Right kidney (tissue), 1 donor: ENCODE data around the gene WWOX.
"Not testable (repeated sequence)": the region's sequence is repeated elsewhere in the genome, so short reads cannot be mapped to it uniquely, and the experiment has no call there.

Experiments
- DNase-seq: peaks from one replicate; pipeline ENCODE4 v3.0.0-alpha.2; 2016

WWOX gene

DNA sequence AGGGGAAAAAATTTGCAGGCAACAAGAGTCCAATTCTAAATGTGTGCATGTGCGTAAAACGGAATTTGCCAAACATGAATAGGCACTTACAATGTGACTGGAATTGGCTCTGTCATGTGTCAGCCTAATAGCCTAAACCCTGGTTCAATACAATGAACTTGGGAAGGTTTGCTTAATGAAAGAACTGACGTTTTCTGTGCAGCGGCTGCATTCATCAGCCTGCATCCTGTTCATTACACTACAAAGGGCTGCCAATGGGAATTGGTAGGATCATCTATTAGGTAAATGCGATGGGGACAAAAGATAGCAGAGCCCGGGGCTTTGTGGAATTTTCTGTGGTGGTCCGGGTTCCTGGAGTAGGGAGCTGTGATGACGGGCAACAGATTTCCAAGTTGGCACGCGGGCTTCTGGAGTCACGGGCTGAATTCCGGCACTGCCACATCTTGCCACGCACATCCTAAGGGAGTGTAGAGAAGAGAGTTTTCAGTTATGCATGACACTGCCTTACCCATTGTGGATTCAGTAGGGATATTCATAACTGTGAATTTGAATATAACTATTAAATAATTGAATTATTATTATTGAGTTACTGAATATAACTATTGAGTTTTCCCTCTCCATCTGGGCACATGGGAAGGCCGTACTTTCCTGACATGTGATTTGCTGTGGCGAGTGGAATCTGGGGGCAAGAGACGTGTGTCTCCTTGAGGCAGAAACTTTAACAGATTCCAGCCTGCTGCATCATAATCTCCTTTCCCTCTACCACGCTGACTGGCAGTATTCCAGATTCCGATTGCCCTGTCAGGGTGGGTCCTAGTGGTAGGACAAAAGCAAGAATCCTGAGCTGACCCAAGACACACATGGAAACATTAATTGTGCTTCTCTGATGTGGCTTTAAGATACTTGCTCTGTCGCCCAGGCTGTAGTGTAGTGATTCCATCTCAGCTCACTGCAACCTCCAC is 565.6 kb downstream of the WWOX start:
- no peak for DNase-seq

DNA sequence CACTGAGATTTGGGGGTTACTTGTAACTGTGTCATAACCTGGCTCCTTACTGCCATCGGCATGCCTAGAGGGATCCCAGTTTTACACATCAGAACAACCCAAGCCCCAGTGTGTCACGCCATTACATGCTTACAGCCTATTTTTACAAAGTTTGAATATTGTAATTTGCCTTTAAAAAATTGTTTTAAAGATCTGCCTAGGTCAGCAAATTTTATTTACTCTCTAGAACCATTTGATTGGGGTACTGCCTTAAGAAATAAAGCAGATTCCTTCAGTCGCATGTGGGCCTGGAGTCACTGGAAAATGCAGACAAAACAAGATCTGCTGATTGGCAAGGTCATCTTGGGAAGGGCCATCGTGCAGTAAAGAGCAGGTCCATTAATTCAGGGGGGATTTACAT is 566.9 kb downstream of the WWOX start:
- no peak for DNase-seq

DNA sequence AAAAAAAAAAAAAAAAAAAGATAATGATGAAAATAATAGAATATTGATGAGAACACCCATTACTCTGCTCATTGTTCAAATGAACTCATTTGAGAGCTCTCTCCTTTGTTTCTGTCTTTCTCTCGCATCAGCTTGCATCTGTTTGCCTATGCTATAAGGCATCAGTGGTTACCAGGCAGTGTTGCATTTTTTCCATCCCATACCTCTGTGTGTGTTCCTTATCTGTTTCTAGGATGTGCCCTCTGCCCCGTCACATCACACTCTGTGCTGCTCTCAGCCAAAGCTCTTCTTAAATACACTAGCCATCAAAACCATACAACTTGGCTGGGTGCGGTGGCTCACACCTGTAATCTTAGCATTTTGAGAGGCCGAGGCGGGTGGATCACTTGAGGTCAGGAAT is 568.2 kb downstream of the WWOX start:
- no peak for DNase-seq

DNA sequence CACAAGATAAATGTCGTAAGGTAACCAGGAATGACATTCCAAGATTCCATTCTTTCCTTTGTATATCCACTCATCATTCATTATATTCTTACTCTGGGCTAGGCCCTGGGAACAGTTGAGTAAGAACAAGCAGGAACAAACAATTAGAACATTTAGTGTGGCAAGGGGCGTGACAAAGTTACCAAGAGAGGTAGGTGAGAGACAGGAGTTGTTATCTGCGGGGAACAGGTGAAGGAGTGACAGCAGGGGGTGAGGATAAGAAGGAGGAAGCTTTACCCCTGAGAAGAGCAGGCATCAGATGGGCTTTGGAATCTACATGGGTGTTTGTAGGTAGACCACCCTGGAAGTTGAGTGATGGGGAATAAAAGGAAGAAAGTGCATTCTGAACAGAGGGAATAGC is 568.9 kb downstream of the WWOX start:
- DNase-seq = no peak

DNA sequence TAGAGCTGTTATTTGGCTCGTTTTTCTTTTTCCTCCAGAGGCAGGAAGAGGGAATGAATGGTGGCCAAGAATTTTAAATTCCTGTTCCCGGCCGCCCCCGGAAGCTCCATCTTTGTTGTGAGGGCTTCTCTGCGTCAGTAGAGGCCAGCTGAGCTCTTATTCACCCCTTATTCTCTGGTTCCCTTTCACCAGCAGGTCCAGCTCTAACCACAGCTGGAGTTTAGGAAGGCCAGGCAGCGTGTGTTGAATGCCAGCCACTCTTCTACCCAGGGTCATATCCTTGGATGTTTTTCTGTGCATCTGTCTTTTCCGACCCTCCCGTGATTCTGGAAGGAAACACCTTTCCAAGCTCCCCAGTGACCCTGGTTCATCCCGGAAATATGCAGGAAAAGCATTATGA is 570.5 kb downstream of the WWOX start:
- no peak for DNase-seq

DNA sequence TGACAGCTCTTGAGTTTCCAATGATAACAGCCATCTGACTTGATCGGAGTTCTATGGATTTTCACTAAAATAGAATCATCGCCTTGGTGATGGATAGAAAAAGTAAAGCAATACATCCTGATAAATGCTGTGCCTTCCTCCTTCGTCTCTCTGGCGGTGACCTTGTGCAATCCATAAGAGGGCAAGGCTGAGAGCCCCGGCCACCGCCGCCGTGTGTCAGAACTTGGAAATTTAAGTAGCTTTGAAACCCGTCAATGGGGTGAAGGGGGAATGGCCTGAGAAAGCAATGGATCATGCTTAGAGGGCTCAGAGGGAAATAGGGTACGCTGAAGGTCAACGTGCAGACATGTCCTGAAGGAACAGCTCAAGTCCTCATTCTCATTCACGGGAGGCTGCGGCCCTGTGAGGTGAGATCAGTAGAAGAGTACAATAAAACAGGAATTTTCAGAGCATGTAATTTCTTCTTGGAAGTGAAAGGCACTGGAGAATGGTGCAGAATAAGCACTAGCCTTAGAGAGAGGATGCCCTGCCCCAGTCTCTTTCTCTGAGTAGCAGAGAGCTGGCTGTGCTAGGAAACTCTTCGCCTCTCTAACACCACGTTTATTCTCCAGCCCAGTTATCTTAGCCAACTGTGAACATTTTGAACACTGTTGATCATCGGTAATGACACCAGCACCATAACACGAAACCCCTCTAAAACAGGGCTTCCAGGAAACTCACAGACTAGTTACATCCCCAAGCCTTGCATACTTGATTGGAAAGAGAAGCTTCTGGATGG is 573.5 kb downstream of the WWOX start:
- DNase-seq = no peak

DNA sequence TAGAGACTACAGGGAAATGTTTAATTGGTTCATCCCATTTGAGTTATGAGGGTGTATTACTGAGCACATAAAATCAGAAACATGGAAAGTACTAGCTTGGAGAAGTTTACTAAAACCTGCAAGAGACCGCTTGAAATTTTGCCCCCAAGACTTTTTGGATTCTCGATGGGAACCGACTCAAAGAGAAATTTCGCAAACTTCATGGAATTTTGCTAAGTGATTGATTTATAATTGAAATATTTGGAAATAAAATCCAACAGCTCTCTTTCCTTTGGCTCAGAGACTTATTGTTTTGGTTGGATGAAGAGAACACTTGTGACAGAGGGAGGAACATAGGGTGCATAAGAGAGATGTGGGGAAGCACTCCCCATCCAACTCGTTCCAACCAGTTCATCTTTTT is 574.4 kb downstream of the WWOX start:
- no peak for DNase-seq

DNA sequence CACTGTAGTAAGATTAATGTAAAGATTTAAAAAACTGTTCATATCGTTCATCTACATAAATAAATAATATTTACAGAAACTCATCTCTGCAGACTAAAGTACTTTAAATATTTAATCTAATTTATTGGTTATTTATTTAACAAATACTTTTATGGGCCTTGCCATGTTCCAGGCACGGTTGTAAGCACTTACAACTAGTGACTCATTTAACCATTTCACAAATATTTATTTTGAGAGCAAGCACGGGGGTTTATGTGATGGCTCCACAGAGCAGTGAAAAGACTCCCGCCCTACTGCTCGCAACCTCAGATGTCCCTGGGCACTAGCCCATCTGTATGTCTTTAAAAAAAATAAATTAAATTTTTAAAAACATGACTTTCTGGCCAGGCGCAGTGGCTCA is 575.9 kb downstream of the WWOX start:
- DNase-seq = no peak

DNA sequence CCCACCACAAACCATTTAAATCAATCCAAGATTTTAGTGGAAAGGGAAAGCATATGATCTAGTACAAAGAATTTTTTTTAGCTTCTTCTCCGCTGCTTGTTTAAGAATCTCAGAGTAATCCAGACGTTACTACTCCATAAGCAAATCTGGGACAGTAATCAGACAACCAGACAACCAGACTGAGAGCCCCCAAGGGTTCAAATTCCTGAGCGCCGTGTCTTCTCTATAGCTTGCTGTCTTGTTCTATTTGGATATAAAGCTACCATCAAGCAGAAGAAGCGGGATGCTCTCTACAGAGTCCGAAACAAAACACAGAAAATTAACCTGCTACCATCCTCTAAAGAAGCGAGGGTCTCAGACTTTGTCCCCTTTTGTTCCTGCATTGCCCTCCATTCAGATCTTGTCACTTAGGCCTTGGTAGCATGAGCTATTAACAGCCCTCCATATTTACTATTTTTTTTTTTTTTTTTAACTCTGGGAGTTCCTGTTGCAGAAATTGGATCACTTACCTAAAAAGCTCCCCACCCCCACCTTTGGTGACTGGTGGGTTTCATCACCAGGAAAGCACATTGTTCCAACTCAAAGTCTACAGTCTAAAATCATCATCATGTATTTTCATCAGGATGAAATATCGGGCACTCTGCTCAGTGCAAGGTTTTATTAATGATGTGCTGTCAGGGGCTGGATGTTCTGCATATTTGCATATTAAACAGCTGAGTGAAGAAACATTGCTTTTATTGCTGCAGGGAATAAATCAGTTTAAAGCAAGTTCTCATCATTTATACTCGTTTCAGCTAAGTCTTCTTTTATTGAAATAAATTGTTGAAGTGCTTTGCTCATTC is 576.7 kb downstream of the WWOX start:
- no peak for DNase-seq

DNA sequence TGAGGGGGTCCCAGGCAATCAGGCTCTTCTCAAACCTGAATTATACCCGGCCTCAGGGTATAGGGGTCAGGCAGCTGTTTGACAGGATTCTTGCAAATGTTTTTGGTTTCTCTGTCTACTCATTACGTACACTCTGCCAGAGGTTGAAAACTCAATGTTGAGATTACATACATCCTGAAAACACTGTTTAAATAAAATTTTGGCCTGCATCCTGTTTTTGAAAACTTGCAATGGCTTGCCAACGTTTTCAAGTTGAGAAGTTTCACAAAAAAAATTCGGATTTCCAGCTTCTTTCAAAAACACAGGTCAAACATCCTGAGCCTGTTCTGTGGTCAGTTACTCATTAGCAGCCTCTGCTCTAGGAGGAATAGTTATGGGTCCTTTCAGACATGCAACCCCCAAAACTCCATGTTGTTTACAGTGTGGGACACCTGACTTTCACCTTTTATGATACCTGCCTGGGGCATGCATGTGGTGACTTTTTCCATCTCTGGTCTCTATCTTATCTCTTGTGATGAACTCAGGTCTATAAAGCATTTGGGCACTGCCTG is 577.8 kb downstream of the WWOX start:
- DNase-seq = no peak

DNA sequence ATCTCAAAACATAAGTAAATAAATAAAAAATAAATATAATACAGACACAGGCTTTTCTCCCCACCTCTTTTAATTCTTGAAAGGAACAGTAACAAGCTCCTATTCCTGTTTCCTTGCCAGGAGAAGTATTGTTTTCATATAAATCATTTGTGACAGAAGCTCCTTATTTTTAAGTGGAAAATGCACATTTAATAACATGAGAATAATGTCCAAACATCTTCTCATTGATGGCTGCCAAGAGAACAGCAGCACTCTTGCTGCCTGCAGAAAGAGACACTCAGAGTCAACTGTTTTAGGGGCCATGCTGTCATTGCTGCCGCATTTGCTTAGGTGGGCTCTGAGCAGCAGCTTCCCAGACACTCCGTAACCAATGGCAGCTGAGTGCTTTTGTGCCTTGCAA is 580.1 kb downstream of the WWOX start:
- no peak for DNase-seq

DNA sequence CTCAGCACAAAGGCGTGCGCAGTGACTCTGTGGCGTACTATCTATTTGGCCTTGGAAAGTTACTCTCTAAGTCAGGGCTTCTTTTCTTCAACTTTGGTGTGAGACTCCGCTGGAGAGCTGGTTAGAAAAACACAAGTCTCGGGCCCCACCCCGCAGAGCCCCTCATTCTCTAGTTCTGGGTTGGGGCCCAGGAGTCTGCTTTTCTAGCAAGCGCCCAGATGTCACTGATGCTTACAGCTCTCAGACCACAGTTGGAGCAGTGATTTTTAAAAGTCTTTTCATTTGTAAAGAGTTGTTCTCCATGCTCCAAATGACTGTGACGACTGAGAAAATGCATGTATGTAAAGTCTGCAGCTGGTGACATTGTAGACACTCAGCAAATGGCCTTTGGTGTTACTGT is 582.3 kb downstream of the WWOX start:
- no peak for DNase-seq

DNA sequence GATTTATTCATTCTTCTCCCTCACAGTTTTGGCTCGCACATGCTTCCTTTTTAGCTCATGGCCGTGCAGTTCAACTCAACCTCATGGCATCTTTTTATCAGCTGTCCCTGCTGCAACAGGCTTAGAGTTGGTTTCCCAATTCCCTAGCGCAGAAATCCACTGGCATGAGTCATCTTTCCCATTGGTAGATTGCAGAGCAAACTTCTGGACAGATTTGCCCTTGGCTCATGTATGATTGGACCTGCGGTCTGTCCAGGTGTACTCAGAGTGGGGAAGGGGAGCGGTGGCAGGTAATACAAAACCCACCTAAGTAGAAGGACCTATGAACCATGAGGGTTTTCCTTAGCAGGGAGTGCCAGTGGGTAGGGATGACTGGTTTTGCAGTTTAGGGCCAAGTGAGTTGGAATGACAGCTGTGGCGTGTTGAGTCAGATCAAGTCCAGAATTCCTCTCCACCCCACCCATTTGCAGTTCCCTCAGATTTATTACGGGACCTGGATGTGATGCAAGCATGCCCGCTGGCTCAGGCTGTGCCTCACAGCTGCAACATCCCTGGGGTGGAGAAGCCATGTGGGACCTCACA is 584.7 kb downstream of the WWOX start:
- DNase-seq = no peak

DNA sequence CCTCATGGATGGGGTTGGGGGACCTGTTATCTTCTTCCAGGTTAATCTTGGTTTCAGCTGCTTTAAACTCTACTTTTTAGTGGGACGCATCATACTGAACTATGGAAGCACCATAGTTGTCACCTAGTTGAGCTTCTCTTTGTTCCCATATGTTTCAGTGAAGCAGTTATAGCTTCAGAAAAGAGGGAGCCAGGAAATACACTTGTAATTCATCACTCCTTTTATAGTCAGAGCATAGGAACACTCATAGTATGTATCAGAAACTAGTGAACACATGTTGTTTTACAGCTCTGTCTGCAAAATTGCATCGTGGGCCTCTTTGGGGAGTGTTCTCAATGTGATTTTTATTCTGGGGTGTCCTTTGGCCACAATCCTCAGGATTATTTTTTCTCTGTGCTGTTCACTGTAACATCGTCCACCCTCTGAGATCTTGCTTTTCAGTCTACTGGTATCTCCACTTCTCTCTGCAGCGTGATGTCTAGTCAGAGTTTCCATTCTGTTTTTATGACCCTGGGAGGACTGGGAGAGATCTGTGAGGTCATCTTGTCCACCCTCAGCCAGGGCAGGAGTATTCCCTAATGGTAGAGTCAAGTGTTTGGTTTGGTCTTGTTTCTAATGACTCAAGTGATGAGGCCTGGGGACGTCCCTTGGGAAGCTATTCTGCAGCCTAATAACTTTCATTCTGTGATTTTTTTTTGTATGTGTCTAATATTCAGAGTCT is 585.4 kb downstream of the WWOX start:
- DNase-seq = no peak

DNA sequence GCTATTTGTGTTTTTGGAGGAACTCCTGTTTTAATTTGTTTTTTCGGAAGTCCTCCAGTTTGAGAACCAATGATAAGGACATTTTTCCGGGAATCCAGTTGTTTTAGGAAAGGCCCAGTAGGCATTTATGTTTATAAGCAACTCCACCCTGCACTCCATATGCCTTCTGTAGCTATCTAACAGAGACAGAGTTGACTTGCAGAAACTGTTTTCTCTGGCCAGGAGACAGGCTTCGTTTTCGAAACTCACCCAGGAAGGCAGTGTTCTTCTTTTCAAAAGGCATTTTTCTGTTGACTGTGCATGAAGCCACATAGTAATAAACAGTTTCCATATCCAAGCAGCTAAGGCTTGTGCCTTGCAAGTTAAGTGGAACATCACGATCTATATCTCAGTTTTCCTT is 587.1 kb downstream of the WWOX start:
- no peak for DNase-seq

DNA sequence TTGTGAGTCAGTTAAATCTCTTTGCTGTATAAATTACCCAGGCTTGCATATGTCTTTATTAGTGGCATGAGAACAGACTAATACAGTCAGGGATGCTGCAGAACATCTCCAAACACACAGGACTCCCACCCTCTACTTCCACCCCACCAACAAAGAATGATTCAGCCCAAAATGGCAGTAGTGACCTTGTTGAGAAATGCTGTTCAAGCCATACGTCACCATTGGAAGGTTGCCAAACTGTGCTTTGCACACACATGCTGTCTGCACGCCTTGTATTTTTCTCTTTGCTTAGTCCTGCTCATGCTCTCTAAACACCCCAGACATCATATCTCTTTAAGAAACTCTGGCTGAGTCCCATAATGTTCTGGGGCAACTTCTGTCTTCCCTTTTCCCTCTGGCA is 589.6 kb downstream of the WWOX start:
- DNase-seq = no peak

DNA sequence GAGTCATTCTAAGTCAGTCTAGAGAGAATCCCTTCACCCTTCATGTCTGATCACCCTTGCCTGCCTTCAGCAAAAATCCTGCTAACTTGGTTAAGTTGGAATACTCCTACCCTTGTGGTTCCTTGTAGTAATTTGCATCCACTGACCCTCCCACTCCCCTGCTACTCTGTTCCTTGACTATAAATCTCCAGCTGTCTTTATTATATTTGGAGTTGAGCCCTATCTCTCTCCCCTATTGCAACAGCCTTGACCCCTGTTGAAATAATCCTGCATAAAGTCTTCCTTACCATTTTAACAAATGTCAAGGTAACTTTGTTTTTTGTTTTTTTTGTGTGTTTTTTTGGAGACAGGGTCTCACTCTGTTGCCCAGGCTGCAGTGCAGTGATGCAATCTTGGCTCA is 590.1 kb downstream of the WWOX start:
- DNase-seq = no peak

DNA sequence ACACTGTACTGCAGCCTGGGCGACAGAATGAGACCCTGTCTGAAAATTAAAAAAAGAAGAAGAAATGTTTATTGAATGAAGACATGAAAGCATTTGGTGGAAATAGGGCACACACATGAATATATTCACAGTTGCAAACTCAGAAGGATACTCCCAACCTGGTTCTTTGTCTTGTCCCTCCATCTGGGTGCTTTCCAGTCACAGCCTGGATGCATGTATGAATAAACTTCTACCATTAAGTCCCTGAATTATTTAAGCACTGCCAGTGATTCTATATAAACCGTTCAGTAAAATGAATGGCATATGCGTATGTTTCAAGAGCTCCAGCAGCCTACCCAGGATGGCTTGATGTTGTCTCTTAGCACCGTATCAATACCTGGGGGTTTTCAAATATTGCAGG is 591.1 kb downstream of the WWOX start:
- no peak for DNase-seq

DNA sequence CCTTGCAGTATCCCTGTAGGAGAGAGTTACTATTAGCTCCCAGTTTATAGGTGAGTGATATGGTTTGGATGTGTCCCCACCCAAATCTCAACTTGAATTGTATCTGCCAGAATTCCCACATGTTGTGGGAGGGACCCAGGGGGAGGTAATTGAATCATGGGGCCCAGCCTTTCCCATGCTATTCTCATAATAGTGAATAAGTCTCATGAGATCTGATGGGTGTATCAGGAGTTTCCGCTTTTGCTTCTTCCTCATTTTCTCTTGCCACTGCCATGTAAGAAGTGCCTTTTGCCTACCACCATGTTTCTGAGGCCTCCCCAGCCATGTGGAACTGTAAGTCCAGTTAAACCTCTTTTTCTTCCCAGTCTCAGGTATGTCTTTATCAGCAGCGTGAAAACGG is 592.3 kb downstream of the WWOX start:
- not testable (repeated sequence) for DNase-seq

DNA sequence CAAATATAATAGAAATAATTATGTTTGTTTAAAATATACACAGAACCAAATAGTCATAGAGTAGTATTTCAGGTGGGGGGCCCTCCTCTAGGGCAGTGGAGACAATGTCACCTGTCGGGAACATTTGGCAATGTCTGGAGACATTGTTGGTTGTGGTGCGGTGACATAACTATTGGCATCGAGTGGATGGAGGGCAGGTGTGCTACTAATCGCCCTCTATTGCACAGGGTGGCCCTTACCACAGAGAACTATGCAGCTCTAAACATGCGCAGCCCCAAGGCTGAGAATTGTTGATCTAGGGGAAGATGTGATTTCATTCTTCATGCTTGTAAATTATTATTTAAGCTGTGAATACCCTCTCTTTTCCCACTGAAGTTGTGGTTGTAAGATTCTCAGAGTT is 594.0 kb downstream of the WWOX start:
- no peak for DNase-seq

DNA sequence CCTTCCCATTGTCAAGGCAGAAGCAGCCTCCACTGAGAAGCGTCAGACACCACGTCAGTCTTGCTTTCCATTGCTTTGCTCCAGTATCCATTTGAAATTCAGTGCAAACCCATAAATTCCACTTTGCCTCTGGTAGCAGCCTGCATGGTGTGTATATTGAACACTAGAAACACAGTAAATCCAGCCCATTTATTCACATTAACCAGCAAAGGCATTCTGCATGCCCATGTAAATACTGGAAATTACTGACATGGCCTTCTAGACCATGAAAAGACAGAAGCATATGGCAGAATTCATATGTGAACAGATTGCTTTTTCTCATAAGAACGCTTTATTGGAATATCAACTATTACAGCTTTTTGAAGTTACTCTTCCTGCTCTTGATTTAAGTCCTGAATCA is 595.0 kb downstream of the WWOX start:
- DNase-seq = no peak
